A673 (cell line): ENCODE measurements around the gene MSI2.

Source experiments
- EZH2 ChIP-seq: fragments of 200-600 bp; sonication (generic); IDR thresholded peaks from 2 replicates; pipeline ENCODE4 v1.6.1; 2017; ENCODE audit warnings: borderline replicate concordance, low read depth, mild to moderate bottlenecking, mixed read lengths, antibody characterized with exemption, low read length; ENCODE audit not compliant: poor library complexity, severe bottlenecking
- TF ChIP-seq, protein P1 (sequence below): fragments of 300-800, 200-600 bp; sonication (generic); conservative IDR thresholded peaks from 2 replicates; pipeline ENCODE4 v1.5.1; 2017; ENCODE audit warnings: low read depth, mild to moderate bottlenecking, antibody characterized with exemption, low read length, moderate library complexity, mixed read lengths

DNA sequence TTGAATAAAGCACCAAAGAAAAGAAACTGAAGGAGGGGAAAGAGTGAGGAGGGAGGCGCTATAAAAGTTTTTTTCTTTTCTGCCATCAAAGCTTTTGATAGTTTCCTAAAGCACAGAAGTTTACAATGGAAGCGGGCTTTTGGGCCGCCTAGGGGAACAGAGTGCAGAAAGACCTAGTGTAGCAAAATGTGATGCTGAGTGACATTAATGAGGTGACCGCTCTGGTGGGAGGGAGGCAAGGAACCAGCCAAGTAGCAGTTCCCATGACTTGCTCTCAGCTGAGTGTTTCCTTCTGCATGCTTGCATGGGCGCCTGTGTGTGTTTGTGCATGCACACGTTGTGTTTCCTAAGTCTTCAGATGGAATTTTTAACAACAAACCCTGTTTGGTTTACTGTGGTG lies 15.5 kb downstream of the MSI2 start:
- TF ChIP-seq, protein P1, sequence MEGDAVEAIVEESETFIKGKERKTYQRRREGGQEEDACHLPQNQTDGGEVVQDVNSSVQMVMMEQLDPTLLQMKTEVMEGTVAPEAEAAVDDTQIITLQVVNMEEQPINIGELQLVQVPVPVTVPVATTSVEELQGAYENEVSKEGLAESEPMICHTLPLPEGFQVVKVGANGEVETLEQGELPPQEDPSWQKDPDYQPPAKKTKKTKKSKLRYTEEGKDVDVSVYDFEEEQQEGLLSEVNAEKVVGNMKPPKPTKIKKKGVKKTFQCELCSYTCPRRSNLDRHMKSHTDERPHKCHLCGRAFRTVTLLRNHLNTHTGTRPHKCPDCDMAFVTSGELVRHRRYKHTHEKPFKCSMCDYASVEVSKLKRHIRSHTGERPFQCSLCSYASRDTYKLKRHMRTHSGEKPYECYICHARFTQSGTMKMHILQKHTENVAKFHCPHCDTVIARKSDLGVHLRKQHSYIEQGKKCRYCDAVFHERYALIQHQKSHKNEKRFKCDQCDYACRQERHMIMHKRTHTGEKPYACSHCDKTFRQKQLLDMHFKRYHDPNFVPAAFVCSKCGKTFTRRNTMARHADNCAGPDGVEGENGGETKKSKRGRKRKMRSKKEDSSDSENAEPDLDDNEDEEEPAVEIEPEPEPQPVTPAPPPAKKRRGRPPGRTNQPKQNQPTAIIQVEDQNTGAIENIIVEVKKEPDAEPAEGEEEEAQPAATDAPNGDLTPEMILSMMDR: no peak
- TF ChIP-seq EZH2: no peak
